Lung (tissue), 16 donors: ENCODE measurements around the gene RP2. TPM values are rescaled to one million over a fixed set of nuclear protein-coding genes. Genes with fewer than 3 reads are reported as not detected.

ENCODE experiments used
- ATAC-seq: fragments of 200-7000 bp; cut with Tn5 transposase; one replicate; pipeline ENCODE4 v1.9.1; 2020; ENCODE audit warnings: moderate number of reproducible peaks; ENCODE audit not compliant: insufficient read depth, low FRiP score
- DNase-seq, 3 donors: peaks; one replicate each; pipeline ENCODE4 v3.0.0-alpha.2; 2013 to 2017
- H3K27ac ChIP-seq, 2 donors: one replicate each; pipeline ENCODE4 v1.5.1; 2013; ENCODE audit warnings: mild to moderate bottlenecking in 2 of 2, moderate library complexity in 2 of 2, control low read depth in 1 of 2, inconsistent platforms in 1 of 2, low read depth in 1 of 2, low read length in 1 of 2
- H3K27me3 ChIP-seq, 3 donors: one replicate each; pipeline ENCODE4 v1.5.1; 2013; ENCODE audit warnings: low read length in 2 of 3; ENCODE audit not compliant: control insufficient read depth in 3 of 3, insufficient read depth in 3 of 3
- H3K36me3 ChIP-seq, 4 donors: one replicate each; pipeline ENCODE4 v1.5.1; 2013; ENCODE audit warnings: low read length in 4 of 4, mild to moderate bottlenecking in 1 of 4, moderate library complexity in 1 of 4; ENCODE audit not compliant: control insufficient read depth in 4 of 4, insufficient read depth in 4 of 4
- H3K4me1 ChIP-seq, 5 donors: one replicate each; pipeline ENCODE4 v1.5.1; 2013; ENCODE audit warnings: low read length in 5 of 5, mild to moderate bottlenecking in 2 of 5, moderate library complexity in 1 of 5; ENCODE audit not compliant: control insufficient read depth in 5 of 5, insufficient read depth in 5 of 5
- H3K4me3 ChIP-seq: one replicate; pipeline ENCODE4 v1.5.1; 2013; ENCODE audit warnings: mild to moderate bottlenecking, control low read depth, moderate library complexity
- H3K9ac ChIP-seq, 2 donors: one replicate each; pipeline ENCODE4 v1.5.1; 2013; ENCODE audit warnings: low read length in 2 of 2, control low read depth in 1 of 2; ENCODE audit not compliant: insufficient read depth in 1 of 2
- H3K9me3 ChIP-seq, 4 donors: one replicate each; pipeline ENCODE4 v1.5.1; 2013; ENCODE audit warnings: low read length in 3 of 4, mild to moderate bottlenecking in 1 of 4, moderate library complexity in 1 of 4; ENCODE audit not compliant: control insufficient read depth in 4 of 4, insufficient read depth in 3 of 4
- CTCF ChIP-seq: IDR thresholded peaks from 2 replicates; pipeline ENCODE4 v1.5.1; 2012; ENCODE audit warnings: mild to moderate bottlenecking; ENCODE audit errors: control extremely low read depth, extremely low read depth
- WGBS, 2 donors: extraction: QIAGEN DNeasy Blood & Tissue Kit; methylation state at CpG; one replicate each; pipeline ENCODE4 v1.1.7; 2013; 5-methylcytosine and 5-hydroxymethylcytosine counted together
- long read RNA-seq, 5 donors: transcript quantifications; one replicate each; lab custom pipeline, GENCODE V29; 2026
- polyA plus RNA-seq, 2 donors: library from polyadenylated mRNA; stranded (reverse); fragments of 200-250 nt; gene quantifications; one replicate each; pipeline ENCODE4 v1.2.1, GENCODE V29; 2013
- total RNA-seq, 2 donors: library from RNA; depleted of rRNA in 1 of 2; stranded (reverse); fragments of >200 nt in 1 of 2; gene quantifications; one replicate each; pipeline ENCODE4 v1.2.1, GENCODE V29; 2014 to 2021
- donor health status: control.
- donor health status: control.
- donor health status: Bipolar disorder and iron deficiency.
- donor health status: healthy.
- donor health status: DM: yes; HTN: yes; CAD: no.

The RP2 gene
- 10 to 100 TPM; 16.0 to 21.9 TPM for total RNA-seq
- polyA plus RNA-seq: 10 to 100 TPM in 1 of 2 donors, 1 to 10 TPM in 1; 5.8 to 18.5 TPM
- long read RNA-seq, donor 1, transcript RP2-201 (5 exons, 3,803 nt): major isoform, 7 of 7 reads
- long read RNA-seq, donor 1, partial matches to known transcripts: 0 of 7 reads
- long read RNA-seq, donor 1, other reads (novel, unspliced or antisense): 0 of 7 reads
- long read RNA-seq, donor 2, partial matches to known transcripts: 0 of 1 reads
- long read RNA-seq, donor 2, other reads (novel, unspliced or antisense): 0 of 1 reads
- long read RNA-seq, donor 3, partial matches to known transcripts: 0 of 4 reads
- long read RNA-seq, donor 3, other reads (novel, unspliced or antisense): 0 of 4 reads
- long read RNA-seq, donor 4, partial matches to known transcripts: 0 of 1 reads
- long read RNA-seq, donor 4, other reads (novel, unspliced or antisense): 0 of 1 reads
- long read RNA-seq, donor 5, partial matches to known transcripts: 18 of 22 reads
- long read RNA-seq, donor 5, other reads (novel, unspliced or antisense): 0 of 22 reads

- TF ChIP-seq CTCF: no peak
- Histone ChIP-seq H3K9me3 (peaks cover 0 to 6% (median 0%) of the 10 kb centered on the region in 4 donors), H3K4me1 (peaks cover 0 to 14% (median 0%) of the 10 kb centered on the region in 5 donors), H3K36me3 (no peaks in the 10 kb centered on the region), H3K9ac (peak within 1 kb of the TSS; percentile 71 to 95), H3K4me3 (peak within 1 kb of the TSS; percentile 73), H3K27me3 (peaks cover 0 to 2% (median 0%) of the 10 kb centered on the region in 3 donors), H3K27ac (peak within 1 kb of the TSS; percentile 91 to 92)
- whole genome bisulfite sequencing, 2 donors: 0 to 34% methylated on average over 54 to 71 of the region's 71 CpGs
- ATAC-seq (peak; percentile 96), DNase-seq (peak; percentile 95 to 96 (median 96))
Observed at GRCh38 chrX:46836701-46837557, at the start of gene RP2. Gene RP2, plus strand, starts transcription at chrX:46837043. Its CDS starts 58 bp downstream, at chrX:46837101.

GRCh38 chrX:46788902-46789301, 47.9 kb upstream of the RP2 start:
- Histone ChIP-seq H3K9me3 (peaks cover 0 to 2% (median 0%) of the 10 kb centered on the region in 4 donors), H3K4me3 (no peak overlapping the region), H3K27ac (no peak overlapping the region), H3K9ac (no peak overlapping the region), H3K36me3 (no peaks in the 10 kb centered on the region), H3K27me3 (peaks cover 0 to 2% (median 0%) of the 10 kb centered on the region in 3 donors), H3K4me1 (peaks cover 0 to 4% (median 0%) of the 10 kb centered on the region in 5 donors)
- no peak for TF ChIP-seq CTCF
- DNase-seq (peak in 2 of 3 donors; percentile 20 to 25), ATAC-seq (no peak)
- WGBS, 2 donors: 61 to 67% methylated on average over 4 of the region's 4 CpGs

- H3K27ac ChIP-seq: peak overlapping the region; percentile 21 to 64
Observed at GRCh38 chrX:46791927-46792809, 44.7 kb upstream of the RP2 start.

More at GRCh38 chrX:46791927-46792809, 44.7 kb upstream of the RP2 start:
- peak; percentile 62 for ATAC-seq
- H3K36me3 ChIP-seq: no peaks in the 10 kb centered on the region
- WGBS, 2 donors: 18 to 35% methylated on average over 7 of the region's 7 CpGs
- no peak overlapping the region for H3K4me3 ChIP-seq
- no peak for TF ChIP-seq CTCF
- H3K9me3 ChIP-seq: peaks cover 0 to under 1% (median 0%) of the 10 kb centered on the region in 4 donors
- H3K4me1 ChIP-seq: peaks cover 0 to 4% (median 0%) of the 10 kb centered on the region in 5 donors
- H3K9ac ChIP-seq: no peak overlapping the region
- peaks cover 0 to 2% (median 0%) of the 10 kb centered on the region in 3 donors for H3K27me3 ChIP-seq
- DNase-seq: peak in 2 of 3 donors; percentile 37 to 66
